ENCODE results near the gene PKP3.
"Not testable (repeated sequence)": the region's sequence is repeated elsewhere in the genome, so short reads cannot be mapped to it uniquely, and the experiment has no call there.

Gene PKP3

DNA sequence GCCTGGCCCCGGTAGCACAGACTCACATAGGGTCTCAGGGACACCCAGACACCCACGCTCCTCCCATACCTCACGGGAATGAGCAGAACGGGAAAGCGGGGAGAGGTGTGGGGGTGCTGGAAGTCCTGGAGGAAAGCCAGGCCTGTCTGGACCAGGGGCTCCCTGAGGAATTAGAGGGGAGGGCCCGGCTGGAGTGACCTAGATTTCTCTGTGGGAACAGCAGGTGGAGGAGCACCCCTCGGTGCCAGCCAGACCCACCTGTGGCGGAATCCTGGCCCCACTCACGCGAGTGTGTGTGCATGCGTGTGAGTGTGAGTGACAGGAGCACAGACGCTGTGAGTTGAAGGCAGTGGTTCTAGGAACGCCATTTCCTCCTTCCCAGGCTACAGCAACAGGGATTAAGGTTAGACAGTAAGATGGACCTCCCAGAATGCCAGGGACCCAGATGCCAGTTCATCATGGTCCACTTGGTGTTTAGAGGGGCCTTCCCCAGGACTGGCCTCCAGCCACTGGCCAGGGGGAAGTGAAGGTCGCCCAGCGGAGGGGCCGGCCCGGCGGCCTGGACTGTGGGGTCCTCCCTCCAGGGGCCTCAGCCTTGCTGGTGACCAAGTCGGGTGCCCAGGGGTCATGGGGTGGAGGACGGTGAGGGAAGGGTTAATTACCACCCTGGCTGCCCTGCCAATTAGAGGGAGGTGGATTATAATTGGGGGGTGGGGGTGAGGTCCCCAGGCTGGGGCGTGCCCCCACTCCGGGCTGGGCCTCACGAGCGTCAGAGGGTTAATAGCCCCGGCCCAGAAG, 1.0 kb downstream of the PKP3 start:
- Histone ChIP-seq H3K9me3 (ENCODE audit: control insufficient read depth, low read depth, low read length) (no peaks in the 10 kb centered on the region), H3K4me1 (ENCODE audit: control insufficient read depth, low read depth, low read length) (no peaks in the 10 kb centered on the region), H3K27me3 (ENCODE audit: control insufficient read depth, insufficient read depth, low read length) (no peaks in the 10 kb centered on the region), H3K27ac (ENCODE audit: low read length) (no peak overlapping the region), H3K4me3 (ENCODE audit: low read length) (no peak overlapping the region), H3K36me3 (ENCODE audit: control insufficient read depth, low read depth, low read length) (no peaks in the 10 kb centered on the region), H3K9ac (ENCODE audit: low read length) (no peak overlapping the region)

DNA sequence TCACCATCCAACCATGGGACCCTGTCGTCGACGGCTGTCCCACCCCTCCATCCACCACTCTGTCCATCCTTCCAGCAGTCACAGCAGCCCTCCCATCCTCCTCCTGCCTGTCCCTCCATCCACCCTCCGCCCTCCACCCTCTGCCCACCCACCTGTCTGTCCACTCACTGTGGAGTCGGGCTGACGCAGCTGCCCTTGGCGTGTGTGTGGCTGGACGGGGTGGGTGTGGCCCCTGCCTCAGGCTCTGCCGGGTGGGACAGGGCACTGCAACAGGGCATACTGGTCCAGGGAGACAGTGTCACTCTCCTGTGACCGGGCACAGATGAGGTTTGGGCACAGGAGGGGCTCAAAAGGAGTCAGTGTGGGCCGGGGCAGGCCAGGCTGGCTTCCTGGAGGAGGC, 1.9 kb downstream of the PKP3 start:
- Histone ChIP-seq H3K9me3 (ENCODE audit: control insufficient read depth, low read depth, low read length) (no peaks in the 10 kb centered on the region), H3K36me3 (ENCODE audit: control insufficient read depth, low read depth, low read length) (no peaks in the 10 kb centered on the region), H3K27me3 (ENCODE audit: control insufficient read depth, insufficient read depth, low read length) (no peaks in the 10 kb centered on the region), H3K4me3 (ENCODE audit: low read length) (no peak overlapping the region), H3K4me1 (ENCODE audit: control insufficient read depth, low read depth, low read length) (no peaks in the 10 kb centered on the region), H3K27ac (ENCODE audit: low read length) (no peak overlapping the region), H3K9ac (ENCODE audit: low read length) (no peak overlapping the region)

DNA sequence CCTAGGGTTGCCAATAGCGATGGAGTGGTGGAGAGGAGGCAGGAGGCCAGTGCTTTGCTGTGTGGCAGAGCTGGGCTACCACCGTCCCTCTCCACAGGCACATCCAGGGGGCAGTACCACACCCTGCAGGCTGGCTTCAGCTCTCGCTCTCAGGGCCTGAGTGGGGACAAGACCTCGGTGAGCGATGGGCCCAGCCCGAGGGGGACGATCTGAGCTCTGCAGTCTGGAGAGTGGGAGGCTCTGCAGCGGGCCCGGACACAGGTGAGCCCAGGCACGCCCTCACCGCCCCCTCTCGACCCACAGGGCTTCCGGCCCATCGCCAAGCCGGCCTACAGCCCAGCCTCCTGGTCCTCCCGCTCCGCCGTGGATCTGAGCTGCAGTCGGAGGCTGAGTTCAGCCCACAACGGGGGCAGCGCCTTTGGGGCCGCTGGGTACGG, 2.5 kb downstream of the PKP3 start:
- Histone ChIP-seq H3K4me3 (ENCODE audit: low read length) (no peak overlapping the region), H3K36me3 (ENCODE audit: control insufficient read depth, low read depth, low read length) (no peaks in the 10 kb centered on the region), H3K4me1 (ENCODE audit: control insufficient read depth, low read depth, low read length) (no peaks in the 10 kb centered on the region), H3K27me3 (ENCODE audit: control insufficient read depth, insufficient read depth, low read length) (no peaks in the 10 kb centered on the region), H3K9me3 (ENCODE audit: control insufficient read depth, low read depth, low read length) (no peaks in the 10 kb centered on the region), H3K27ac (ENCODE audit: low read length) (no peak overlapping the region), H3K9ac (ENCODE audit: low read length) (no peak overlapping the region)

DNA sequence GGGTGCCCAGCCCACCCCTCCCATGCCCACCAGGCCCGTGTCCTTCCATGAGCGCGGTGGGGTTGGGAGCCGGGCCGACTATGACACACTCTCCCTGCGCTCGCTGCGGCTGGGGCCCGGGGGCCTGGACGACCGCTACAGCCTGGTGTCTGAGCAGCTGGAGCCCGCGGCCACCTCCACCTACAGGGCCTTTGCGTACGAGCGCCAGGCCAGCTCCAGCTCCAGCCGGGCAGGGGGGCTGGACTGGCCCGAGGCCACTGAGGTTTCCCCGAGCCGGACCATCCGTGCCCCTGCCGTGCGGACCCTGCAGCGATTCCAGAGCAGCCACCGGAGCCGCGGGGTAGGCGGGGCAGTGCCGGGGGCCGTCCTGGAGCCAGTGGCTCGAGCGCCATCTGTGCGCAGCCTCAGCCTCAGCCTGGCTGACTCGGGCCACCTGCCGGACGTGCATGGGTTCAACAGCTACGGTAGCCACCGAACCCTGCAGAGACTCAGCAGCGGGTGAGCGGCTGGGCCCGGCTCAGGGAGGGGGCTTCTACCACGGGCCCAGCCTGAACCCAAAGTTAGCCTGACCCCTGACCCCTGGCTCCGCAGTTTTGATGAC, 3.0 kb downstream of the PKP3 start:
- Histone ChIP-seq H3K36me3 (ENCODE audit: control insufficient read depth, low read depth, low read length) (no peaks in the 10 kb centered on the region), H3K9ac (ENCODE audit: low read length) (no peak overlapping the region), H3K4me1 (ENCODE audit: control insufficient read depth, low read depth, low read length) (no peaks in the 10 kb centered on the region), H3K4me3 (ENCODE audit: low read length) (no peak overlapping the region), H3K27ac (ENCODE audit: low read length) (no peak overlapping the region), H3K9me3 (ENCODE audit: control insufficient read depth, low read depth, low read length) (no peaks in the 10 kb centered on the region), H3K27me3 (ENCODE audit: control insufficient read depth, insufficient read depth, low read length) (no peaks in the 10 kb centered on the region)

DNA sequence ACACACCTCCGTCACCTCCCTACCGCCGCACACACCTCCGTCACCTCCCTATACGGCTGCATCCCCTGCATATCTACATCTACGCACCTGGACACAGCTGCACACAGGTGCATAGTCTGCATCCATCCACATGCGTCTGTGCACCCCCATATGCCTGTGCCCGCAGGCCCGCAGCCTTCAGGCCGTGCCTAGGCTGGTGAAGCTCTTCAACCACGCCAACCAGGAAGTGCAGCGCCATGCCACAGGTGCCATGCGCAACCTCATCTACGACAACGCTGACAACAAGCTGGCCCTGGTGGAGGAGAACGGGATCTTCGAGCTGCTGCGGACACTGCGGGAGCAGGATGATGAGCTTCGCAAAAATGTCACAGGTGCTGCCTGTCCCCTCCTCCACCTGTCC, 4.8 kb downstream of the PKP3 start:
- Histone ChIP-seq H3K27me3 (ENCODE audit: control insufficient read depth, insufficient read depth, low read length) (no peaks in the 10 kb centered on the region), H3K36me3 (ENCODE audit: control insufficient read depth, low read depth, low read length) (no peaks in the 10 kb centered on the region), H3K4me3 (ENCODE audit: low read length) (no peak overlapping the region), H3K4me1 (ENCODE audit: control insufficient read depth, low read depth, low read length) (no peaks in the 10 kb centered on the region), H3K27ac (ENCODE audit: low read length) (no peak overlapping the region), H3K9me3 (ENCODE audit: control insufficient read depth, low read depth, low read length) (no peaks in the 10 kb centered on the region), H3K9ac (ENCODE audit: low read length) (no peak overlapping the region)

DNA sequence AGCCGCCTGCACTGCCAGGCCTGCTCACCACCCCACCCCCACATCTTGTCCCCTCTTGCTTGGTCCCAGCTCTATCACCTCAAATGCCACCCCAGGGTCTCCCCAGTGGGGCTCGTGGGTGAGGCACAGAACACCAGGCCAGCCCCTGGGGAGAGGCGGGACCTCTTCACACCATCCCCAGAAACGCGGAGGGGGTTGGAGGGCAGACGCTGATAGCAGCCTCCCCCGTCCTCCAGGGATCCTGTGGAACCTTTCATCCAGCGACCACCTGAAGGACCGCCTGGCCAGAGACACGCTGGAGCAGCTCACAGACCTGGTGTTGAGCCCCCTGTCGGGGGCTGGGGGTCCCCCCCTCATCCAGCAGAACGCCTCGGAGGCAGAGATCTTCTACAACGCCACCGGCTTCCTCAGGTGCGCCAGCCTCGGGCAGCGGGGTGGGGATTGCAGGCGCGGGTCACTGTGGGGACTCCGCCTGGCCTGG, 5.8 kb downstream of the PKP3 start:
- Histone ChIP-seq H3K4me3 (ENCODE audit: low read length) (no peak overlapping the region), H3K9me3 (ENCODE audit: control insufficient read depth, low read depth, low read length) (no peaks in the 10 kb centered on the region), H3K27me3 (ENCODE audit: control insufficient read depth, insufficient read depth, low read length) (no peaks in the 10 kb centered on the region), H3K36me3 (ENCODE audit: control insufficient read depth, low read depth, low read length) (no peaks in the 10 kb centered on the region), H3K4me1 (ENCODE audit: control insufficient read depth, low read depth, low read length) (no peaks in the 10 kb centered on the region), H3K27ac (ENCODE audit: low read length) (no peak overlapping the region), H3K9ac (ENCODE audit: low read length) (no peak overlapping the region)

DNA sequence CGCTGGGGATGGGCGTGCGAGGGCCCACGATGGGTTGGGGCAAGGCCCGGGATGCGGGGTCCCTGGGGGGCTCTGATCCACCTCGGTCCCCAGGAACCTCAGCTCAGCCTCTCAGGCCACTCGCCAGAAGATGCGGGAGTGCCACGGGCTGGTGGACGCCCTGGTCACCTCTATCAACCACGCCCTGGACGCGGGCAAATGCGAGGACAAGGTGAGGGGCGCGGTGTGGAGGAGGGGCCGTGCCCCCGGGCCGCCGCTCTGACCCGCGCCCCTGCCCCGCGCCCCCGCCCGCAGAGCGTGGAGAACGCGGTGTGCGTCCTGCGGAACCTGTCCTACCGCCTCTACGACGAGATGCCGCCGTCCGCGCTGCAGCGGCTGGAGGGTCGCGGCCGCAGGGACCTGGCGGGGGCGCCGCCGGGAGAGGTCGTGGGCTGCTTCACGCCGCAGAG, 6.3 kb downstream of the PKP3 start:
- H3K27me3 ChIP-seq (ENCODE audit: control insufficient read depth, insufficient read depth, low read length), result no peaks in the 10 kb centered on the region
- H3K9me3 ChIP-seq (ENCODE audit: control insufficient read depth, low read depth, low read length), result no peaks in the 10 kb centered on the region
- H3K4me3 ChIP-seq (ENCODE audit: low read length), result no peak overlapping the region
- no peak overlapping the region for H3K27ac ChIP-seq (ENCODE audit: low read length)
- no peaks in the 10 kb centered on the region for H3K4me1 ChIP-seq (ENCODE audit: control insufficient read depth, low read depth, low read length)
- no peak overlapping the region for H3K9ac ChIP-seq (ENCODE audit: low read length)
- no peaks in the 10 kb centered on the region for H3K36me3 ChIP-seq (ENCODE audit: control insufficient read depth, low read depth, low read length)

DNA sequence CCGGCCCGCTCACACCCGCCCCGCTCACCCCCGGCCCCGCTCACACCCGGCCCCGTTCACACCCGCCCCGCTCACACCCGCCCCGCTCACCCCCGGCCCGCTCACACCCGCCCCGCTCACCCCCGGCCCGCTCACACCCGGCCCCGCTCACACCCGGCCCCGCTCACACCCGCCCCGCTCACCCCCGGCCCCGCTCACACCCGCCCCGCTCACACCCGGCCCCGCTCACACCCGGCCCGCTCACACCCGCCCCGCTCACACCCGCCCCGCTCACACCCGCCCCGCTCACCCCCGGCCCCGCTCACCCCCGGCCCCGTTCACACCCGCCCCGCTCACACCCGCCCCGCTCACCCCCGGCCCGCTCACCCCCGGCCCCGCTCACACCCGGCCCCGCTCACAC, 7.2 kb downstream of the PKP3 start:
- H3K9me3 ChIP-seq (ENCODE audit: control insufficient read depth, low read depth, low read length); H3K27ac ChIP-seq (ENCODE audit: low read length); H3K9ac ChIP-seq (ENCODE audit: low read length); H3K4me1 ChIP-seq (ENCODE audit: control insufficient read depth, low read depth, low read length); H3K27me3 ChIP-seq (ENCODE audit: control insufficient read depth, insufficient read depth, low read length); H3K4me3 ChIP-seq (ENCODE audit: low read length); H3K36me3 ChIP-seq (ENCODE audit: control insufficient read depth, low read depth, low read length): not testable (repeated sequence)

DNA sequence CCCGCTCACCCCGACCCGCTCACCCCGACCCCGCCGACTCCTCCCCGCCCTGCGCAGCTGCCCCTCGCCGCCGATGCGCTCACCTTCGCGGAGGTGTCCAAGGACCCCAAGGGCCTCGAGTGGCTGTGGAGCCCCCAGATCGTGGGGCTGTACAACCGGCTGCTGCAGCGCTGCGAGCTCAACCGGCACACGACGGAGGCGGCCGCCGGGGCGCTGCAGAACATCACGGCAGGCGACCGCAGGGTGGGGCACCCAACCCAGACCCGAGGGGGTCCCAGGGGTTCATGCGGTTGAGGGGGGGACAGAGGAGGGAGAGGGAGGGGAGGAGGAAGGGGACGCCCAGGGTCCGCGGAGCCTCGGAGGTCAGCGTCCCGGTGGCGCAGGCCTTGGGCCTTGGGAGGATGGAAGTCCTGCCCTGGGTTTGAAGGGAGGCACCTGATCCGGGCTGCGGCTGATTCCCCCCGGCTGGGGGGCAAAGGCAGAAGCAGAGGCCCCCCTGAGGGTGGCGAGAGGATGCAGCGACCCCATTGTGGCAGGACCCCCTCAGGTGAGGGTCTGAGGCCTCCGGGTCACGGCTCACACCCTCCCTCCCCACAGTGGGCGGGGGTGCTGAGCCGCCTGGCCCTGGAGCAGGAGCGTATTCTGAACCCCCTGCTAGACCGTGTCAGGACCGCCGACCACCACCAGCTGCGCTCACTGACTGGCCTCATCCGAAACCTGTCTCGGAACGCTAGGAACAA, 9.2 kb downstream of the PKP3 start:
- Histone ChIP-seq H3K36me3 (ENCODE audit: control insufficient read depth, low read depth, low read length) (no peaks in the 10 kb centered on the region), H3K9ac (ENCODE audit: low read length) (no peak overlapping the region), H3K4me3 (ENCODE audit: low read length) (no peak overlapping the region), H3K4me1 (ENCODE audit: control insufficient read depth, low read depth, low read length) (no peaks in the 10 kb centered on the region), H3K9me3 (ENCODE audit: control insufficient read depth, low read depth, low read length) (no peaks in the 10 kb centered on the region), H3K27me3 (ENCODE audit: control insufficient read depth, insufficient read depth, low read length) (peaks cover 4% of the 10 kb centered on the region), H3K27ac (ENCODE audit: low read length) (no peak overlapping the region)

DNA sequence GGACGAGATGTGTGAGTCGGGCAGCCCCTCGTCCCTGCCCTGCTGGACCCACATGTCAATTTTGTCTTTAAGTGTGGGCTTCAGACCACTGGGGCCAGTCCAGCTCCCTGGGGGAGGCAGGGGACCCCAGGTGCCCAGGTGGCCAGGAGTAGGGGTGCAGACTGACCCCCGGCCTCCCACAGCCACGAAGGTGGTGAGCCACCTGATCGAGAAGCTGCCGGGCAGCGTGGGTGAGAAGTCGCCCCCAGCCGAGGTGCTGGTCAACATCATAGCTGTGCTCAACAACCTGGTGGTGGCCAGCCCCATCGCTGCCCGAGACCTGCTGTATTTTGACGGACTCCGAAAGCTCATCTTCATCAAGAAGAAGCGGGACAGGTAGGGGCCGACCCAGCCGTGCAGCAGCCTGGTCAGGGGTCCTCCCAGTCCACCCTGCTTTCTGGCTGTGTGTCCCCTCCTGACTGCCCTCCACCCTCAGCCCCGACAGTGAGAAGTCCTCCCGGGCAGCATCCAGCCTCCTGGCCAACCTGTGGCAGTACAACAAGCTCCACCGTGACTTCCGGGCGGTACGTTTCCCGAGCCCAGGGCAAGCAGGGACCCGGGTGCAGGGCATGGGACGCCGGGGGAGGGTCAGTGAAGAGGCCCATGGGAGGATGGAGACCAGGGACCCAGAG, 9.9 kb downstream of the PKP3 start:
- Histone ChIP-seq H3K27ac (ENCODE audit: low read length) (no peak overlapping the region), H3K36me3 (ENCODE audit: control insufficient read depth, low read depth, low read length) (no peaks in the 10 kb centered on the region), H3K27me3 (ENCODE audit: control insufficient read depth, insufficient read depth, low read length) (peaks cover 5% of the 10 kb centered on the region), H3K4me3 (ENCODE audit: low read length) (no peak overlapping the region), H3K9me3 (ENCODE audit: control insufficient read depth, low read depth, low read length) (no peaks in the 10 kb centered on the region), H3K4me1 (ENCODE audit: control insufficient read depth, low read depth, low read length) (no peaks in the 10 kb centered on the region), H3K9ac (ENCODE audit: low read length) (no peak overlapping the region)

DNA sequence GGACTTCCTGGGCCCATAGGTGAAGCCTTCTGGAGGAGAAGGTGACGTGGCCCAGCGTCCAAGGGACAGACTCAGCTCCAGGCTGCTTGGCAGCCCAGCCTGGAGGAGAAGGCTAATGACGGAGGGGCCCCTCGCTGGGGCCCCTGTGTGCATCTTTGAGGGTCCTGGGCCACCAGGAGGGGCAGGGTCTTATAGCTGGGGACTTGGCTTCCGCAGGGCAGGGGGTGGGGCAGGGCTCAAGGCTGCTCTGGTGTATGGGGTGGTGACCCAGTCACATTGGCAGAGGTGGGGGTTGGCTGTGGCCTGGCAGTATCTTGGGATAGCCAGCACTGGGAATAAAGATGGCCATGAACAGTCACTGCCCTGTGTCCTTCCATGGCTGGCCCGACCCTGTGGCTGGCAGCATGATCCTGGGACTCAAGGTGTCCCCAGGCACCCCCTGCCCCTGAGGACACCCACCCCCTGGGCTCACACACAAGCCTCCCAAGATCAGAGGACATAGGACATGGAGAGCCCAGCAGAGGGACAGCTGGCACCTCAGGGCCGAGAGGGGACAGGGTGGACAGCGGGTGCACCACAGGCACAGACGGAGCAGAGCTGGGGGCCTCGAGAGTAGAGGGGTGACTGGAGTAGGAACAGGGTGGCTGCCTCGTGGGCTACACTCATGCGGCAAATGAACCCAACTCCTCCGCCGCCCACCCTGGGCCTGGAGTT, 10.7 kb downstream of the PKP3 start:
- no peak overlapping the region for H3K9ac ChIP-seq (ENCODE audit: low read length)
- no peak overlapping the region for H3K4me3 ChIP-seq (ENCODE audit: low read length)
- no peaks in the 10 kb centered on the region for H3K9me3 ChIP-seq (ENCODE audit: control insufficient read depth, low read depth, low read length)
- H3K36me3 ChIP-seq (ENCODE audit: control insufficient read depth, low read depth, low read length), result no peaks in the 10 kb centered on the region
- H3K27ac ChIP-seq (ENCODE audit: low read length), result no peak overlapping the region
- no peaks in the 10 kb centered on the region for H3K4me1 ChIP-seq (ENCODE audit: control insufficient read depth, low read depth, low read length)
- H3K27me3 ChIP-seq (ENCODE audit: control insufficient read depth, insufficient read depth, low read length), result peaks cover 5% of the 10 kb centered on the region
